IMR-90 (cell line): ENCODE data around the gene ACSM6. TPM values are rescaled to one million over a fixed set of nuclear protein-coding genes. Genes with fewer than 3 reads are reported as not detected.

Source experiments
- ATAC-seq: fragments of 200-7000 bp; cut with Tn5 transposase; 2 replicates; pipeline ENCODE4 v1.9.1; 2020; ENCODE audit warnings: low read depth, mild to moderate bottlenecking, moderate library complexity
- BruUV-seq: library from RNA; stranded (reverse); fragments of 400-500 nt; replicated peaks from 2 replicates; lab custom pipeline; 2021; lab: Mats Ljungman, UMichigan
- CTCF ChIA-PET: fragments of 300-600 bp; formaldehyde crosslinking; extraction: SDS; loops from one replicate; lab custom pipeline; 2021; ENCODE audit warnings: antibody characterized with exemption; lab: Yijun Ruan, JAX
- POLR2A ChIA-PET: fragments of 300-600 bp; sonication (Branson Sonifier 250); formaldehyde crosslinking; loops from one replicate; lab custom pipeline; 2022; ENCODE audit warnings: antibody characterized with exemption; ENCODE audit not compliant: unreplicated experiment; lab: Charles Lee
- DNase-seq: peaks from one replicate; pipeline ENCODE4 v3.0.0; 2013
- H2AFZ ChIP-seq: replicated peaks from 2 replicates; pipeline ENCODE3; 2013; ENCODE audit warnings: low read length, mild to moderate bottlenecking; ENCODE audit not compliant: poor library complexity
- H2AK5ac ChIP-seq: 2 replicates; pipeline ENCODE4 v1.6.1; 2013; ENCODE audit warnings: low read depth, low read length, inconsistent platforms
- H2AK9ac ChIP-seq: replicated peaks from 2 replicates; pipeline ENCODE3; 2013; ENCODE audit warnings: mild to moderate bottlenecking, low read depth, low read length, moderate library complexity; ENCODE audit not compliant: poor library complexity
- H2BK120ac ChIP-seq: 2 replicates; pipeline ENCODE4 v1.6.1; 2013; ENCODE audit warnings: low read depth, low read length, inconsistent platforms
- H2BK15ac ChIP-seq: 3 replicates; pipeline ENCODE4 v1.6.1; 2013; ENCODE audit warnings: low read depth, low read length, inconsistent platforms
- H2BK20ac ChIP-seq: 2 replicates; pipeline ENCODE4 v1.6.1; 2013; ENCODE audit warnings: low read depth, mild to moderate bottlenecking, inconsistent platforms, low read length, moderate library complexity
- H2BK5ac ChIP-seq: 2 replicates; pipeline ENCODE4 v1.6.1; 2013; ENCODE audit warnings: mild to moderate bottlenecking, low read depth, low read length, inconsistent platforms; ENCODE audit not compliant: poor library complexity, severe bottlenecking
- H3K14ac ChIP-seq: replicated peaks from 2 replicates; pipeline ENCODE4 v1.6.1; 2013; ENCODE audit warnings: low read depth, low read length, inconsistent platforms
- H3K18ac ChIP-seq: 2 replicates; pipeline ENCODE4 v1.6.1; 2013; ENCODE audit warnings: low read depth, low read length, control low read depth
- H3K23ac ChIP-seq: 2 replicates; pipeline ENCODE4 v1.6.1; 2013; ENCODE audit warnings: low read depth, low read length, inconsistent platforms
- H3K27ac ChIP-seq: 2 replicates; pipeline ENCODE4 v1.5.1; 2013; ENCODE audit warnings: mild to moderate bottlenecking, control low read depth, low read length; ENCODE audit not compliant: insufficient read depth
- H3K27me3 ChIP-seq: 2 replicates; pipeline ENCODE4 v1.6.1; 2013; ENCODE audit warnings: low read length; ENCODE audit not compliant: control insufficient read depth, insufficient read depth
- H3K36me3 ChIP-seq: 2 replicates; pipeline ENCODE4 v1.6.1; 2013; ENCODE audit warnings: low read length, mixed read lengths; ENCODE audit not compliant: control insufficient read depth, insufficient read depth
- H3K4ac ChIP-seq: 2 replicates; pipeline ENCODE4 v1.6.1; 2013; ENCODE audit warnings: low read depth, low read length, inconsistent platforms
- H3K4me1 ChIP-seq: 2 replicates; pipeline ENCODE4 v1.6.1; 2013; ENCODE audit warnings: low read length, mixed read lengths; ENCODE audit not compliant: control insufficient read depth, insufficient read depth
- H3K4me2 ChIP-seq: 2 replicates; pipeline ENCODE4 v1.6.1; 2013; ENCODE audit warnings: low read depth, mild to moderate bottlenecking, control low read depth, low read length, moderate library complexity
- H3K4me3 ChIP-seq: 2 replicates; pipeline ENCODE4 v1.5.1; 2013; ENCODE audit warnings: low read depth, mild to moderate bottlenecking, control low read depth, low read length, moderate library complexity; ENCODE audit not compliant: insufficient read depth
- H3K56ac ChIP-seq: 2 replicates; pipeline ENCODE4 v1.6.1; 2013; ENCODE audit warnings: low read length, inconsistent platforms; ENCODE audit not compliant: insufficient read depth; ENCODE audit errors: extremely low read depth
- H3K79me1 ChIP-seq, 2 experiments: 2 replicates each; pipeline ENCODE4 v1.6.1; 2013; ENCODE audit warnings: low read length in 2 of 2, inconsistent platforms in 1 of 2, low read depth in 1 of 2
- H3K9ac ChIP-seq: 2 replicates; pipeline ENCODE4 v1.6.1; 2013; ENCODE audit warnings: low read depth, low read length, control low read depth
- H3K9me1 ChIP-seq: 2 replicates; pipeline ENCODE4 v1.6.1; 2013; ENCODE audit warnings: low read length, inconsistent platforms; ENCODE audit not compliant: insufficient read depth
- H3K9me3 ChIP-seq: 2 replicates; pipeline ENCODE4 v1.6.1; 2013; ENCODE audit warnings: low read length; ENCODE audit not compliant: control insufficient read depth, insufficient read depth
- H4K20me1 ChIP-seq: 2 replicates; pipeline ENCODE4 v1.6.1; 2013; ENCODE audit warnings: low read length, inconsistent platforms; ENCODE audit not compliant: insufficient read depth
- H4K5ac ChIP-seq: 2 replicates; pipeline ENCODE4 v1.6.1; 2013; ENCODE audit warnings: mild to moderate bottlenecking, low read depth, low read length, control low read depth
- H4K8ac ChIP-seq, 2 experiments: 2 replicates each; pipeline ENCODE4 v1.6.1; 2013; ENCODE audit warnings: low read depth in 2 of 2, low read length in 2 of 2, control low read depth in 1 of 2, inconsistent platforms in 1 of 2
- H4K91ac ChIP-seq: 2 replicates; pipeline ENCODE4 v1.6.1; 2013; ENCODE audit warnings: low read depth, low read length, inconsistent platforms; ENCODE audit not compliant: insufficient read depth
- BHLHE40 ChIP-seq: fragments of 150-350 bp; IDR thresholded peaks from 2 replicates; pipeline ENCODE4 v1.6.1; 2016; ENCODE audit warnings: mild to moderate bottlenecking, low read depth, low read length
- CEBPB ChIP-seq: IDR thresholded peaks from 2 replicates; pipeline ENCODE4 v1.6.1; 2012; ENCODE audit warnings: low read depth, low read length, improper control_type of control experiment
- CHD1 ChIP-seq: IDR thresholded peaks from 2 replicates; pipeline ENCODE4 v1.6.1; 2012; ENCODE audit warnings: low read depth, low read length, improper control_type of control experiment
- CTCF ChIP-seq: conservative IDR thresholded peaks from 2 replicates; pipeline ENCODE4 v1.5.1; 2012; ENCODE audit warnings: mild to moderate bottlenecking, low read depth, low read length, improper control_type of control experiment
- ELK1 ChIP-seq: fragments of 150-350 bp; IDR thresholded peaks from 2 replicates; pipeline ENCODE4 v1.6.1; 2016; ENCODE audit warnings: low read depth, mild to moderate bottlenecking, low read length, moderate library complexity, borderline replicate concordance
- FOS ChIP-seq: fragments of 150-350 bp; IDR thresholded peaks from 2 replicates; pipeline ENCODE4 v1.6.1; 2016; ENCODE audit warnings: low read depth, low read length
- MAFK ChIP-seq: IDR thresholded peaks from 2 replicates; pipeline ENCODE4 v1.6.1; 2012; ENCODE audit warnings: low read depth, low read length, improper control_type of control experiment
- MAZ ChIP-seq: IDR thresholded peaks from 2 replicates; pipeline ENCODE4 v1.6.1; 2012; ENCODE audit warnings: low read depth, mild to moderate bottlenecking, low read length, improper control_type of control experiment, moderate library complexity, borderline replicate concordance
- NFE2L2 ChIP-seq: fragments of 150-350 bp; IDR thresholded peaks from 2 replicates; pipeline ENCODE4 v1.6.1; 2016; ENCODE audit warnings: low read depth, mild to moderate bottlenecking, low read length
- POLR2A ChIP-seq: IDR thresholded peaks from 2 replicates; pipeline ENCODE4 v1.6.1; 2012; ENCODE audit warnings: mild to moderate bottlenecking, low read depth, low read length
- RAD21 ChIP-seq: IDR thresholded peaks from 2 replicates; pipeline ENCODE4 v1.6.1; 2012; ENCODE audit warnings: low read length, improper control_type of control experiment
- RCOR1 ChIP-seq: IDR thresholded peaks from 2 replicates; pipeline ENCODE4 v1.6.1; 2012; ENCODE audit warnings: mild to moderate bottlenecking, low read length, improper control_type of control experiment; ENCODE audit not compliant: insufficient replicate concordance
- RFX5 ChIP-seq: IDR thresholded peaks from 2 replicates; pipeline ENCODE4 v1.8.0; 2012; ENCODE audit warnings: low read depth, mild to moderate bottlenecking, low read length, moderate library complexity
- SMC3 ChIP-seq: fragments of 150-350 bp; IDR thresholded peaks from 2 replicates; pipeline ENCODE4 v1.6.1; 2016; ENCODE audit warnings: low read depth, mild to moderate bottlenecking, antibody characterized with exemption, low read length, moderate library complexity
- USF2 ChIP-seq: fragments of 150-350 bp; IDR thresholded peaks from 2 replicates; pipeline ENCODE4 v1.6.1; 2017; ENCODE audit warnings: mild to moderate bottlenecking, antibody characterized with exemption, low read length, low read depth
- WGBS, 2 experiments: methylation state at CpG; one replicate each; pipeline versions ENCODE4 v1.1.5 to v1.1.7; 2013; ENCODE audit warnings: missing lambda C conversion rate in 2 of 2; ENCODE audit not compliant: insufficient read length in 1 of 2; ENCODE audit errors: extremely low coverage in 2 of 2; 5-methylcytosine and 5-hydroxymethylcytosine counted together
- dilution Hi-C: fragments of 300-500 bp; cut with HindIII; formaldehyde crosslinking; loops from one replicate; pipeline ENCODE4 v1.14.3; 2018; ENCODE audit warnings: low sequenced_read_pairs; ENCODE audit not compliant: unreplicated experiment
- in situ Hi-C: fragments of 300-500 bp; cut with MboI; formaldehyde crosslinking; loops from 3 replicates; pipeline ENCODE4 v1.14.3; 2019; ENCODE audit warnings: low sequenced_read_pairs, inconsistent platforms, mixed read lengths
- intact Hi-C: fragments of 100-400 bp; cut with micrococcal nuclease; formaldehyde crosslinking; loops from 2 replicates; pipeline ENCODE4 v1.10.0; 2022
- polyA plus RNA-seq, 3 experiments: library from polyadenylated mRNA; depleted of rRNA; stranded (reverse); fragments of >200 nt; gene quantifications; 2 replicates each; pipeline ENCODE4 v1.2.3, GENCODE V29; 2012; ENCODE audit warnings: low replicate concordance in 1 of 3
- total RNA-seq: library from RNA; depleted of rRNA; stranded (reverse); fragments of >200 nt; gene quantifications from 2 replicates; pipeline ENCODE4 v1.2.3, GENCODE V29; 2012

ACSM6 gene
- total and polyA plus RNA-seq, 2 of the 4 experiments (the other 2 are of a cell fraction), result not detected

- no peak overlapping the region for H2BK120ac ChIP-seq
- no peak overlapping the region for H3K56ac ChIP-seq
- no peak overlapping the region for H3K14ac ChIP-seq
- no peaks in the 10 kb centered on the region for H3K27me3 ChIP-seq
- H2AK9ac ChIP-seq, result no peak overlapping the region
- CTCF ChIA-PET, result no interaction called here
- no peak overlapping the region for H2BK15ac ChIP-seq
- H3K9me3 ChIP-seq, result no peaks in the 10 kb centered on the region
- TF ChIP-seq POLR2A (no peak), RCOR1 (no peak), BHLHE40 (no peak), FOS (no peak), SMC3 (no peak), NFE2L2 (no peak), CEBPB (no peak), ELK1 (no peak), MAFK (no peak), CTCF (no peak), USF2 (no peak), RAD21 (no peak), MAZ (no peak), RFX5 (no peak), CHD1 (no peak)
- H2AK5ac ChIP-seq, result no peak overlapping the region
- H4K91ac ChIP-seq, result no peak overlapping the region
- H3K79me1 ChIP-seq, result no peaks in the 10 kb centered on the region
- no peak overlapping the region for H3K4ac ChIP-seq
- no peak overlapping the region for H2AFZ ChIP-seq
- no peak overlapping the region for H3K4me3 ChIP-seq
- H3K36me3 ChIP-seq, result no peaks in the 10 kb centered on the region
- H3K27ac ChIP-seq, result no peak overlapping the region
- H2BK5ac ChIP-seq, result no peak overlapping the region
- no peak overlapping the region for H4K8ac ChIP-seq
- H3K4me2 ChIP-seq, result no peak overlapping the region
- H3K18ac ChIP-seq, result no peak overlapping the region
- dilution Hi-C loops (no loop called here), intact Hi-C loops (no loop called here), in situ Hi-C loops (no loop called here)
- no TSS peak for BruUV-seq
- no peaks in the 10 kb centered on the region for H3K9me1 ChIP-seq
- no peaks in the 10 kb centered on the region for H3K4me1 ChIP-seq
- 67% methylated on average over 2 of the region's 4 CpGs; no CpG with 5 or more reads in 1 of the 2 experiments for WGBS, 2 experiments
- H4K20me1 ChIP-seq, result no peaks in the 10 kb centered on the region
- POLR2A ChIA-PET, result interaction anchor here (0.5 kb wide), 1 partner anchor 125 kb away, joined by 5 read pairs; no protein-coding TSS in a partner anchor
- DNase-seq, result no peak
- H3K9ac ChIP-seq, result no peak overlapping the region
- no peak for ATAC-seq
- H3K23ac ChIP-seq, result no peak overlapping the region
- H2BK20ac ChIP-seq, result no peak overlapping the region
- H4K5ac ChIP-seq, result no peak overlapping the region
These were observed 25.3 kb upstream of the ACSM6 start for GRCh38 chr10:95168694-95169093.
